GM12878 (cell line): Measurements from ENCODE around the gene RBAK. TPM values are rescaled to one million over a fixed set of nuclear protein-coding genes. Genes with fewer than 3 reads are reported as not detected.
A peak's percentile ranks its signal among the peaks of the same experiment; 100 is the strongest.

Source experiments
- ATAC-seq: fragments of 200-7000 bp; cut with Tn5 transposase; 3 replicates; pipeline ENCODE4 v1.9.1; 2020; ENCODE audit warnings: mild to moderate bottlenecking, moderate library complexity
- BruUV-seq: library from RNA; stranded (reverse); fragments of 400-500 nt; replicated peaks from 2 replicates; lab custom pipeline; 2021; lab: Mats Ljungman, UMichigan
- CTCF ChIA-PET: fragments of 300-600 bp; sonication (Branson Sonifier 250); formaldehyde crosslinking; extraction: SDS; loops from one replicate; lab custom pipeline; 2021; ENCODE audit warnings: inconsistent platforms; lab: Yijun Ruan, JAX
- POLR2A ChIA-PET: fragments of 350-600 bp; formaldehyde crosslinking; extraction: SDS; loops from one replicate; lab custom pipeline; 2021; ENCODE audit warnings: inconsistent platforms; lab: Charles Lee
- RAD21 ChIA-PET: fragments of 300-600 bp; sonication (Branson Sonifier 250); formaldehyde crosslinking; loops from one replicate; lab custom pipeline; 2023; ENCODE audit warnings: antibody characterized with exemption; ENCODE audit not compliant: unreplicated experiment; lab: Charles Lee
- SMC1A ChIA-PET: fragments of 300-600 bp; sonication (Branson Sonifier 250); formaldehyde crosslinking; loops from one replicate; lab custom pipeline; 2023; ENCODE audit not compliant: unreplicated experiment, uncharacterized antibody; lab: Charles Lee
- DNase-seq: peaks from one replicate; pipeline ENCODE4 v3.0.0-alpha.2; 2011; ENCODE audit warnings: low read depth, low spot score
- FAIRE-seq: peaks from 3 replicates; lab custom pipeline; 2011; peaks lifted over from hg19 to GRCh38; lab: Jason Lieb, UNC
- H2AFZ ChIP-seq: 2 replicates; pipeline ENCODE4 v1.6.0; 2011; ENCODE audit warnings: low read depth, low read length, control low read depth; ENCODE audit not compliant: control insufficient read depth
- H3K27ac ChIP-seq: 2 replicates; pipeline ENCODE4 v1.5.1; 2011; ENCODE audit warnings: control low read depth; ENCODE audit not compliant: control insufficient read depth, insufficient read depth
- H3K27me3 ChIP-seq, 2 experiments: replicated peaks in 1 of 2; 2 replicates each; pipeline versions ENCODE4 v1.6.0 to v1.6.1; 2011; ENCODE audit warnings: low read length in 1 of 2; ENCODE audit not compliant: control insufficient read depth in 2 of 2, insufficient read depth in 2 of 2
- H3K36me3 ChIP-seq, 2 experiments: 2 replicates each; pipeline ENCODE4 v1.5.1; 2011; ENCODE audit warnings: low read length in 1 of 2; ENCODE audit not compliant: control insufficient read depth in 2 of 2, insufficient read depth in 2 of 2
- H3K4me1 ChIP-seq: 2 replicates; pipeline ENCODE4 v1.6.1; 2011; ENCODE audit warnings: mild to moderate bottlenecking, low read length, moderate library complexity, mixed read lengths; ENCODE audit not compliant: control insufficient read depth, insufficient read depth
- H3K4me2 ChIP-seq: 2 replicates; pipeline ENCODE4 v1.6.0; 2011; ENCODE audit warnings: control low read depth; ENCODE audit not compliant: control insufficient read depth, insufficient read depth
- H3K4me3 ChIP-seq: fragments of 200-600 bp; sonication (generic); 2 replicates; pipeline ENCODE4 v1.5.1; 2016
- H3K79me2 ChIP-seq: 2 replicates; pipeline ENCODE4 v1.6.0; 2011; ENCODE audit warnings: low read length; ENCODE audit not compliant: control insufficient read depth, insufficient read depth
- H3K9ac ChIP-seq: 2 replicates; pipeline ENCODE4 v1.8.0; 2011; ENCODE audit warnings: low read length, control low read depth, mixed read lengths; ENCODE audit not compliant: control insufficient read depth, insufficient read depth
- H3K9me3 ChIP-seq: replicated peaks from 3 replicates; pipeline ENCODE4 v1.5.1; 2011; ENCODE audit warnings: mild to moderate bottlenecking, low read length; ENCODE audit not compliant: control insufficient read depth, insufficient read depth
- H4K20me1 ChIP-seq: 2 replicates; pipeline ENCODE4 v1.6.0; 2011; ENCODE audit not compliant: control insufficient read depth, insufficient read depth
- DPF2 ChIP-seq: fragments of 450-650 bp; IDR thresholded peaks from 2 replicates; pipeline ENCODE4 v1.6.1; 2017; ENCODE audit warnings: mild to moderate bottlenecking
- ETV6 ChIP-seq, 2 experiments: fragments of 450-650 bp in 1 of 2; IDR thresholded peaks in 1 of 2; conservative IDR thresholded peaks in 1 of 2; 2 replicates each; pipeline ENCODE4 v1.6.1; 2014; ENCODE audit warnings: antibody characterized with exemption in 1 of 2, borderline replicate concordance in 1 of 2, low read depth in 1 of 2, mild to moderate bottlenecking in 1 of 2, moderate library complexity in 1 of 2
- MYB ChIP-seq: fragments of 150-350 bp; IDR thresholded peaks from 2 replicates; pipeline ENCODE4 v1.6.1; 2014; ENCODE audit warnings: mild to moderate bottlenecking, low read depth, low read length, borderline replicate concordance
- RBBP5 ChIP-seq: fragments of 200-600 bp; sonication (generic); conservative IDR thresholded peaks from 2 replicates; pipeline ENCODE4 v1.6.1; 2016
- SMAD1 ChIP-seq: fragments of 450-650 bp; IDR thresholded peaks from 2 replicates; pipeline ENCODE4 v1.6.1; 2018; ENCODE audit warnings: mild to moderate bottlenecking, low read depth; ENCODE audit not compliant: partially characterized antibody
- SUPT20H ChIP-seq: IDR thresholded peaks from 2 replicates; pipeline ENCODE4 v1.6.1; 2011; ENCODE audit warnings: low read depth, mild to moderate bottlenecking, low read length, moderate library complexity, borderline replicate concordance; ENCODE audit not compliant: control insufficient read depth
- ZNF24 ChIP-seq: fragments of 450-650 bp; IDR thresholded peaks from 2 replicates; pipeline ENCODE4 v1.6.1; 2017; ENCODE audit warnings: antibody characterized with exemption, mild to moderate bottlenecking
- ZNF384 ChIP-seq: IDR thresholded peaks from 2 replicates; pipeline ENCODE4 v1.6.1; 2012; ENCODE audit warnings: low read depth, mild to moderate bottlenecking, low read length, improper control_type of control experiment, borderline replicate concordance
- WGBS: methylation state at CpG from one replicate; pipeline ENCODE4 v1.1.6; 2016; ENCODE audit warnings: low lambda C conversion rate; ENCODE audit not compliant: insufficient replicate concordance, insufficient coverage; ENCODE audit errors: missing lambda C conversion rate; 5-methylcytosine and 5-hydroxymethylcytosine counted together
- in situ Hi-C: fragments of 300-500 bp; cut with MboI; formaldehyde crosslinking; loops from 9 replicates; pipeline ENCODE4 v1.14.3; 2018; ENCODE audit warnings: mixed read lengths
- intact Hi-C: fragments of 100-400 bp; cut with micrococcal nuclease; formaldehyde crosslinking; loops from one replicate; pipeline ENCODE4 v1.14.2; 2022; ENCODE audit not compliant: unreplicated experiment
- polyA plus RNA-seq, 11 experiments: library from polyadenylated mRNA; depleted of rRNA in 4 of 11; unstranded in 6 of 11; stranded (reverse) in 5 of 11; fragments of >200 nt; fragmentation: Nextera tagmentation in 4 of 11; fragmentation: Illumina TruSeq in 1 of 11; extraction: Ambion mirVana in 4 of 11; extraction: Trizol in 1 of 11; gene quantifications; 1 replicate in 1 of 11; 2 replicates in 10 of 11; pipeline versions ENCODE4 v1.2.1 to v1.2.3, GENCODE V29; 2011 to 2016; ENCODE audit warnings: inconsistent platforms in 2 of 11, missing spikeins in 2 of 11, low read depth in 1 of 11
- total RNA-seq, 4 experiments: library from RNA; depleted of rRNA in 3 of 4; stranded (reverse); fragments of >200 nt in 3 of 4; fragmentation: Illumina TruSeq in 1 of 4; extraction: Trizol in 1 of 4; gene quantifications; 2 replicates each; pipeline versions ENCODE4 v1.2.1 to v1.2.3, GENCODE V29; 2013 to 2021
- TF ChIP-seq, protein P1 (sequence below): IDR thresholded peaks from 2 replicates; pipeline ENCODE4 v1.6.1; 2011; ENCODE audit warnings: borderline replicate concordance, low read depth, mild to moderate bottlenecking, moderate library complexity, low read length; ENCODE audit not compliant: insufficient read depth, poor library complexity, severe bottlenecking
- TF ChIP-seq, protein P2 (sequence below), 3 experiments: IDR thresholded peaks in 2 of 3; conservative IDR thresholded peaks in 1 of 3; 2 replicates each; pipeline ENCODE4 v1.5.1; 2011; ENCODE audit warnings: low read depth in 3 of 3, low read length in 3 of 3, mild to moderate bottlenecking in 3 of 3, control low read depth in 2 of 3, moderate library complexity in 2 of 3, inconsistent platforms in 1 of 3, mixed read lengths in 1 of 3; ENCODE audit not compliant: control insufficient read depth in 2 of 3, insufficient read depth in 1 of 3; ENCODE audit errors: extremely low read depth in 1 of 3

RBAK gene
- total and polyA plus RNA-seq, 10 of the 15 experiments (the other 5 are each of a cell fraction or from before 2014, with no cell fraction given), result 1.9 to 10.2 (median 5.9) TPM

DNA sequence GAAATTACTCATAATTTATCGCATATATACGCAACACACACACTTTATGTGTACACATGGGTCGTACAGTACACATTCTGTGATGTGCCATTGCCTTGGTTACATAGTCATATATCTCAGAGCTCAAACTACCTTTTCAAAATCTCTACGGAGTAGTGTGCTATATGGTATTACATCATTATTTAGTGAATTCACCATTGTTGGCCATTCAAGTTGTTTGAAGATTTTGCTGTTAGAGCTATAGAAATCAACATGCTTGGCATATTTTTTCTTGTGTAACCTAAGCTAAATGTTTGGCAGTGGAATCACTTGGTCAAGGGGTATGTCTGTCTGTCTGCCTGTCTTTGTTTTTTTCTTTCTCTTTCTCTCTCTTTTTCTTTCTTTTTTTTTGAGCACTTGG is 44.7 kb upstream of the RBAK start:
- H3K9me3 ChIP-seq, result no peaks in the 10 kb centered on the region
- H2AFZ ChIP-seq, result no peak overlapping the region
- SMC1A ChIA-PET, result no interaction called here
- DNase-seq (no peak), FAIRE-seq (no peak), ATAC-seq (no peak)
- RAD21 ChIA-PET, result no interaction called here
- no peaks in the 10 kb centered on the region for H4K20me1 ChIP-seq
- CTCF ChIA-PET, result interaction anchor here (1.5 to 1.9 kb wide), 2 partner anchors 27 to 86 kb away, joined by 3 to 7 read pairs; no protein-coding TSS in a partner anchor
- no peak overlapping the region for H3K4me2 ChIP-seq
- TF ChIP-seq, protein P1, sequence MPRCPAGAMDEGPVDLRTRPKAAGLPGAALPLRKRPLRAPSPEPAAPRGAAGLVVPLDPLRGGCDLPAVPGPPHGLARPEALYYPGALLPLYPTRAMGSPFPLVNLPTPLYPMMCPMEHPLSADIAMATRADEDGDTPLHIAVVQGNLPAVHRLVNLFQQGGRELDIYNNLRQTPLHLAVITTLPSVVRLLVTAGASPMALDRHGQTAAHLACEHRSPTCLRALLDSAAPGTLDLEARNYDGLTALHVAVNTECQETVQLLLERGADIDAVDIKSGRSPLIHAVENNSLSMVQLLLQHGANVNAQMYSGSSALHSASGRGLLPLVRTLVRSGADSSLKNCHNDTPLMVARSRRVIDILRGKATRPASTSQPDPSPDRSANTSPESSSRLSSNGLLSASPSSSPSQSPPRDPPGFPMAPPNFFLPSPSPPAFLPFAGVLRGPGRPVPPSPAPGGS, result peak; percentile 33
- no peak for TF ChIP-seq DPF2
- POLR2A ChIA-PET, result no interaction called here
- no TSS peak for BruUV-seq
- intact Hi-C loops, result no loop called here
- no peaks in the 10 kb centered on the region; the same call in 1 of the 2 replicates for H3K4me1 ChIP-seq
- 98% methylated on average over 4 of the region's 4 CpGs for WGBS
- in situ Hi-C loops, result no loop called here
- H3K27ac ChIP-seq, result no peak overlapping the region
- no peaks in the 10 kb centered on the region for H3K79me2 ChIP-seq
- H3K36me3 ChIP-seq, result peaks cover 2 to 5% of the 10 kb centered on the region in 2 experiments; a peak in 2 of 4 replicates
- H3K4me3 ChIP-seq, result no peak overlapping the region
- no peaks in the 10 kb centered on the region for H3K27me3 ChIP-seq
- H3K9ac ChIP-seq, result no peak overlapping the region

DNA sequence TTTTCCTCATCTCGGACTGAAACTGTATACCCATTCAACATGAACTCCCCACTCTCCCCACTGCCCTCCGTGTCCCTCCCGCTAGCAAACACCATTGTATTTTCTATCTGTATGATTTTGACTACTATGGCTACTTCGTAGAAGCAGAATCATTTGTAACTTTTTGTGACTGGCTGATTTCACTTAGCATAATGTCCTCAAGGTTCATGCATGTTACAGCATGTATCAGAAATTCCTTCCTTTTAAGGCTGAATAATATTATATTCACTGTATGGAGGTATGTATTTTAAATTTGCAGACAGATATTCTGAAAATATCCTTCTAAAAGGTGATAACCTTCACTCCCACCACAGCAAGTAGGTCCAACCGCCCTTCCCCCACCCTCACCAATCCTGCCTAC is 43.7 kb upstream of the RBAK start:
- DNase-seq (no peak), FAIRE-seq (no peak), ATAC-seq (no peak)
- in situ Hi-C loops (no loop called here), intact Hi-C loops (no loop called here)
- RAD21 ChIA-PET, result no interaction called here
- Histone ChIP-seq H3K27ac (no peak overlapping the region), H3K36me3 (peaks cover 1 to 2% of the 10 kb centered on the region in 2 experiments; a peak in 2 of 4 replicates), H3K4me3 (no peak overlapping the region), H3K4me1 (no peaks in the 10 kb centered on the region), H3K4me2 (no peak overlapping the region), H4K20me1 (no peaks in the 10 kb centered on the region), H3K9ac (no peak overlapping the region), H3K27me3 (no peaks in the 10 kb centered on the region), H2AFZ (no peak overlapping the region), H3K79me2 (no peaks in the 10 kb centered on the region), H3K9me3 (no peaks in the 10 kb centered on the region)
- CTCF ChIA-PET, result interaction anchor here (1.5 kb wide), 1 partner anchor 85 kb away, joined by 3 read pairs; no protein-coding TSS in a partner anchor
- TF ChIP-seq, protein P2, sequence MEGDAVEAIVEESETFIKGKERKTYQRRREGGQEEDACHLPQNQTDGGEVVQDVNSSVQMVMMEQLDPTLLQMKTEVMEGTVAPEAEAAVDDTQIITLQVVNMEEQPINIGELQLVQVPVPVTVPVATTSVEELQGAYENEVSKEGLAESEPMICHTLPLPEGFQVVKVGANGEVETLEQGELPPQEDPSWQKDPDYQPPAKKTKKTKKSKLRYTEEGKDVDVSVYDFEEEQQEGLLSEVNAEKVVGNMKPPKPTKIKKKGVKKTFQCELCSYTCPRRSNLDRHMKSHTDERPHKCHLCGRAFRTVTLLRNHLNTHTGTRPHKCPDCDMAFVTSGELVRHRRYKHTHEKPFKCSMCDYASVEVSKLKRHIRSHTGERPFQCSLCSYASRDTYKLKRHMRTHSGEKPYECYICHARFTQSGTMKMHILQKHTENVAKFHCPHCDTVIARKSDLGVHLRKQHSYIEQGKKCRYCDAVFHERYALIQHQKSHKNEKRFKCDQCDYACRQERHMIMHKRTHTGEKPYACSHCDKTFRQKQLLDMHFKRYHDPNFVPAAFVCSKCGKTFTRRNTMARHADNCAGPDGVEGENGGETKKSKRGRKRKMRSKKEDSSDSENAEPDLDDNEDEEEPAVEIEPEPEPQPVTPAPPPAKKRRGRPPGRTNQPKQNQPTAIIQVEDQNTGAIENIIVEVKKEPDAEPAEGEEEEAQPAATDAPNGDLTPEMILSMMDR (IDR thresholded peaks at IDR 0.05 in 2 of 3, conservative IDR thresholded peaks at IDR 0.05 in 1 of 3; ENCODE audit: control insufficient read depth in 2 of 3, extremely low read depth in 1 of 3, insufficient read depth in 1 of 3, low read depth in 3 of 3, low read length in 3 of 3), result no peak
- TF ChIP-seq RBBP5 (no peak), ZNF384 (no peak), SUPT20H (no peak), MYB (no peak), ETV6 (conservative IDR thresholded peaks at IDR 0.05 in 1 of 2, IDR thresholded peaks at IDR 0.05 in 1 of 2; ENCODE audit: borderline replicate concordance in 1 of 2, low read depth in 1 of 2) (no peak), ZNF24 (no peak), SMAD1 (no peak)
- WGBS, result 96% methylated on average over 5 of the region's 5 CpGs
- SMC1A ChIA-PET, result no interaction called here
- POLR2A ChIA-PET, result no interaction called here
- BruUV-seq, result no TSS peak
